Measurements from ENCODE around the gene SCN9A. TPM values are rescaled to one million over a fixed set of nuclear protein-coding genes. Genes with fewer than 3 reads are reported as not detected.

SCN9A gene
- total RNA-seq: 0.11 TPM in 1 of 2 replicates, not detected in the other

GRCh38 chr2:166375736-166376487, at the start of gene SCN9A:
SCN9A (minus strand) TSS chr2:166375944; CDS start chr2:166311756, 64,188 bp downstream.

Other genes with a start within 250 kb of the SCN9A start
- not detected in 2 replicates for gene SCN1A, start 247.9 kb downstream of the SCN9A start, total RNA-seq
- gene SCN7A, start 118.3 kb upstream of the SCN9A start, total RNA-seq: not detected in 2 replicates

All from placental epithelial cell (primary cell).